GM12878 (cell line): ENCODE measurements around the gene SENP3. TPM values are rescaled to one million over a fixed set of nuclear protein-coding genes. Genes with fewer than 3 reads are reported as not detected.
A peak's percentile ranks its signal among the peaks of the same experiment; 100 is the strongest.

Experiments
- ATAC-seq: fragments of 200-7000 bp; cut with Tn5 transposase; 3 replicates; pipeline ENCODE4 v1.9.1; 2020; ENCODE audit warnings: mild to moderate bottlenecking, moderate library complexity
- BruUV-seq: library from RNA; stranded (reverse); fragments of 400-500 nt; replicated peaks from 2 replicates; lab custom pipeline; 2021; lab: Mats Ljungman, UMichigan
- CTCF ChIA-PET: fragments of 300-600 bp; sonication (Branson Sonifier 250); formaldehyde crosslinking; extraction: SDS; loops from one replicate; lab custom pipeline; 2021; ENCODE audit warnings: inconsistent platforms; lab: Yijun Ruan, JAX
- POLR2A ChIA-PET: fragments of 350-600 bp; formaldehyde crosslinking; extraction: SDS; loops from one replicate; lab custom pipeline; 2021; ENCODE audit warnings: inconsistent platforms; lab: Charles Lee
- RAD21 ChIA-PET: fragments of 300-600 bp; sonication (Branson Sonifier 250); formaldehyde crosslinking; loops from one replicate; lab custom pipeline; 2023; ENCODE audit warnings: antibody characterized with exemption; ENCODE audit not compliant: unreplicated experiment; lab: Charles Lee
- SMC1A ChIA-PET: fragments of 300-600 bp; sonication (Branson Sonifier 250); formaldehyde crosslinking; loops from one replicate; lab custom pipeline; 2023; ENCODE audit not compliant: unreplicated experiment, uncharacterized antibody; lab: Charles Lee
- DNase-seq: peaks from one replicate; pipeline ENCODE4 v3.0.0-alpha.2; 2011; ENCODE audit warnings: low read depth, low spot score
- FAIRE-seq: peaks from 3 replicates; lab custom pipeline; 2011; peaks lifted over from hg19 to GRCh38; lab: Jason Lieb, UNC
- H2AFZ ChIP-seq: 2 replicates; pipeline ENCODE4 v1.6.0; 2011; ENCODE audit warnings: low read depth, low read length, control low read depth; ENCODE audit not compliant: control insufficient read depth
- H3K27ac ChIP-seq: 2 replicates; pipeline ENCODE4 v1.5.1; 2011; ENCODE audit warnings: control low read depth; ENCODE audit not compliant: control insufficient read depth, insufficient read depth
- H3K27me3 ChIP-seq, 2 experiments: replicated peaks in 1 of 2; 2 replicates each; pipeline versions ENCODE4 v1.6.0 to v1.6.1; 2011; ENCODE audit warnings: low read length in 1 of 2; ENCODE audit not compliant: control insufficient read depth in 2 of 2, insufficient read depth in 2 of 2
- H3K36me3 ChIP-seq, 2 experiments: 2 replicates each; pipeline ENCODE4 v1.5.1; 2011; ENCODE audit warnings: low read length in 1 of 2; ENCODE audit not compliant: control insufficient read depth in 2 of 2, insufficient read depth in 2 of 2
- H3K4me1 ChIP-seq: 2 replicates; pipeline ENCODE4 v1.6.1; 2011; ENCODE audit warnings: mild to moderate bottlenecking, low read length, moderate library complexity, mixed read lengths; ENCODE audit not compliant: control insufficient read depth, insufficient read depth
- H3K4me2 ChIP-seq: 2 replicates; pipeline ENCODE4 v1.6.0; 2011; ENCODE audit warnings: control low read depth; ENCODE audit not compliant: control insufficient read depth, insufficient read depth
- H3K4me3 ChIP-seq: fragments of 200-600 bp; sonication (generic); 2 replicates; pipeline ENCODE4 v1.5.1; 2016
- H3K79me2 ChIP-seq: 2 replicates; pipeline ENCODE4 v1.6.0; 2011; ENCODE audit warnings: low read length; ENCODE audit not compliant: control insufficient read depth, insufficient read depth
- H3K9ac ChIP-seq: 2 replicates; pipeline ENCODE4 v1.8.0; 2011; ENCODE audit warnings: low read length, control low read depth, mixed read lengths; ENCODE audit not compliant: control insufficient read depth, insufficient read depth
- H3K9me3 ChIP-seq: replicated peaks from 3 replicates; pipeline ENCODE4 v1.5.1; 2011; ENCODE audit warnings: mild to moderate bottlenecking, low read length; ENCODE audit not compliant: control insufficient read depth, insufficient read depth
- H4K20me1 ChIP-seq: 2 replicates; pipeline ENCODE4 v1.6.0; 2011; ENCODE audit not compliant: control insufficient read depth, insufficient read depth
- ATF3 ChIP-seq: IDR thresholded peaks from 2 replicates; pipeline ENCODE4 v1.6.1; 2011; ENCODE audit warnings: low read depth, mild to moderate bottlenecking, low read length, moderate library complexity, borderline replicate concordance; ENCODE audit errors: extremely low read depth
- ATF7 ChIP-seq: fragments of 450-650 bp; IDR thresholded peaks from 2 replicates; pipeline ENCODE4 v1.6.1; 2016; ENCODE audit warnings: low read depth, mild to moderate bottlenecking
- BCL3 ChIP-seq: IDR thresholded peaks from 2 replicates; pipeline ENCODE4 v1.6.1; 2011; ENCODE audit warnings: borderline replicate concordance, low read depth, mild to moderate bottlenecking, moderate library complexity, low read length; ENCODE audit not compliant: insufficient read depth, poor library complexity, severe bottlenecking
- CBFB ChIP-seq: IDR thresholded peaks from 2 replicates; pipeline ENCODE4 v1.6.1; 2016; ENCODE audit warnings: antibody characterized with exemption, low read depth
- CHD4 ChIP-seq: fragments of 200-600 bp; sonication (generic); IDR thresholded peaks from 2 replicates; pipeline ENCODE4 v1.6.1; 2016; ENCODE audit warnings: mild to moderate bottlenecking
- EZH2 ChIP-seq: IDR thresholded peaks from 2 replicates; pipeline ENCODE4 v1.6.1; 2012; ENCODE audit warnings: low read depth, mild to moderate bottlenecking, control low read depth, inconsistent platforms, low read length, borderline replicate concordance; ENCODE audit not compliant: control insufficient read depth
- HSF1 ChIP-seq: fragments of 150-350 bp; IDR thresholded peaks from 2 replicates; pipeline ENCODE4 v1.6.1; 2014; ENCODE audit warnings: mild to moderate bottlenecking, low read depth, low read length
- JUNB ChIP-seq: IDR thresholded peaks from 2 replicates; pipeline ENCODE4 v1.6.1; 2016; ENCODE audit warnings: antibody characterized with exemption, mild to moderate bottlenecking
- KDM1A ChIP-seq: fragments of 200-600 bp; sonication (generic); IDR thresholded peaks from 2 replicates; pipeline ENCODE4 v1.6.1; 2016; ENCODE audit warnings: borderline replicate concordance
- MEF2A ChIP-seq: IDR thresholded peaks from 2 replicates; pipeline ENCODE4 v1.6.1; 2011; ENCODE audit warnings: low read depth, mild to moderate bottlenecking, low read length, moderate library complexity; ENCODE audit not compliant: insufficient read depth
- NFYA ChIP-seq: IDR thresholded peaks from 2 replicates; pipeline ENCODE4 v1.6.1; 2011; ENCODE audit warnings: low read depth, mild to moderate bottlenecking, low read length, improper control_type of control experiment, borderline replicate concordance
- RCOR1 ChIP-seq: conservative IDR thresholded peaks from 2 replicates; pipeline ENCODE4 v1.6.1; 2012; ENCODE audit warnings: low read depth, low read length, improper control_type of control experiment
- SIN3A ChIP-seq: IDR thresholded peaks from 2 replicates; pipeline ENCODE4 v1.6.1; 2012; ENCODE audit warnings: low read depth, low read length, improper control_type of control experiment
- SIX5 ChIP-seq: IDR thresholded peaks from 2 replicates; pipeline ENCODE4 v1.6.1; 2011; ENCODE audit warnings: mild to moderate bottlenecking, low read depth, low read length, moderate library complexity; ENCODE audit not compliant: severe bottlenecking
- TBL1XR1 ChIP-seq: IDR thresholded peaks from 2 replicates; pipeline ENCODE4 v1.6.1; 2012; ENCODE audit warnings: low read depth, low read length, improper control_type of control experiment
- ZNF274 ChIP-seq: IDR thresholded peaks from one replicate; pipeline ENCODE4 v1.8.0; 2011; ENCODE audit not compliant: insufficient read length, insufficient read depth
- ZNF384 ChIP-seq: IDR thresholded peaks from 2 replicates; pipeline ENCODE4 v1.6.1; 2012; ENCODE audit warnings: low read depth, mild to moderate bottlenecking, low read length, improper control_type of control experiment, borderline replicate concordance
- WGBS: methylation state at CpG from one replicate; pipeline ENCODE4 v1.1.6; 2016; ENCODE audit warnings: low lambda C conversion rate; ENCODE audit not compliant: insufficient replicate concordance, insufficient coverage; ENCODE audit errors: missing lambda C conversion rate; 5-methylcytosine and 5-hydroxymethylcytosine counted together
- in situ Hi-C: fragments of 300-500 bp; cut with MboI; formaldehyde crosslinking; loops from 9 replicates; pipeline ENCODE4 v1.14.3; 2018; ENCODE audit warnings: mixed read lengths
- intact Hi-C: fragments of 100-400 bp; cut with micrococcal nuclease; formaldehyde crosslinking; loops from one replicate; pipeline ENCODE4 v1.14.2; 2022; ENCODE audit not compliant: unreplicated experiment
- polyA plus RNA-seq, 11 experiments: library from polyadenylated mRNA; depleted of rRNA in 4 of 11; unstranded in 6 of 11; stranded (reverse) in 5 of 11; fragments of >200 nt; fragmentation: Nextera tagmentation in 4 of 11; fragmentation: Illumina TruSeq in 1 of 11; extraction: Ambion mirVana in 4 of 11; extraction: Trizol in 1 of 11; gene quantifications; 1 replicate in 1 of 11; 2 replicates in 10 of 11; pipeline versions ENCODE4 v1.2.1 to v1.2.3, GENCODE V29; 2011 to 2016; ENCODE audit warnings: inconsistent platforms in 2 of 11, missing spikeins in 2 of 11, low read depth in 1 of 11
- total RNA-seq, 4 experiments: library from RNA; depleted of rRNA in 3 of 4; stranded (reverse); fragments of >200 nt in 3 of 4; fragmentation: Illumina TruSeq in 1 of 4; extraction: Trizol in 1 of 4; gene quantifications; 2 replicates each; pipeline versions ENCODE4 v1.2.1 to v1.2.3, GENCODE V29; 2013 to 2021

The SENP3 gene
- total and polyA plus RNA-seq, 10 of the 15 experiments (the other 5 are each of a cell fraction or from before 2014, with no cell fraction given), result 1.8 to 113 (median 72.3) TPM

GRCh38 chr17:7561028-7561575 lies 617 bp upstream of the SENP3 start:
- in situ Hi-C loops, result loop anchor here (25.0 kb wide), 1 partner anchor 524 kb away; the partner anchor contains the start of genes SLC16A11 and SLC16A13
- ChIA-PET SMC1A (interaction anchor here (0.9 to 4.9 kb wide), 32 partner anchors 9 to 253 kb away, joined by 3 to 67 read pairs (median 5); partner anchors contain the start of genes TMEM102, TMEM95, TNFSF12 and TP53), POLR2A (interaction anchor here (0.7 to 4.2 kb wide), 17 partner anchors 14 to 232 kb away, joined by 3 to 36 read pairs (median 4); partner anchors contain the start of genes CD68, NEURL4, TMEM102 and TMEM256), RAD21 (interaction anchor here (0.8 to 4.9 kb wide), 29 partner anchors 9 to 280 kb away, joined by 3 to 84 read pairs (median 5); partner anchors contain the start of genes ACAP1, CD68, CHRNB1 and MPDU1), CTCF (interaction anchor here (0.7 to 6.2 kb wide), 43 partner anchors 9 to 283 kb away, joined by 3 to 192 read pairs (median 7); partner anchors contain the start of genes ACAP1, CD68, CHRNB1 and FGF11)
- FAIRE-seq (peak; percentile 80), DNase-seq (no peak), ATAC-seq (peak; percentile 84)
- Histone ChIP-seq H3K4me1 (peaks cover 37% of the 10 kb centered on the region), H3K9ac (peak overlapping the region; percentile 83), H3K9me3 (no peaks in the 10 kb centered on the region), H3K27ac (peak overlapping the region; percentile 23), H3K27me3 (no peaks in the 10 kb centered on the region), H3K36me3 (peaks cover 8 to 13% of the 10 kb centered on the region in 2 experiments; a peak in 3 of 4 replicates), H3K4me2 (peak overlapping the region; percentile 92), H3K79me2 (peaks cover 34% of the 10 kb centered on the region), H4K20me1 (no peaks in the 10 kb centered on the region), H3K4me3 (peak overlapping the region; percentile 92), H2AFZ (peak overlapping the region; percentile 52)
- intact Hi-C loops, result loop anchor here (1.0 to 5.0 kb wide), 6 partner anchors 11 to 204 kb away; partner anchors contain the start of genes FGF11 and TMEM102
- WGBS, result under 1% methylated on average over 31 of the region's 32 CpGs
- TSS peak; percentile 89 for BruUV-seq
- TF ChIP-seq ZNF384, result no peak
- peak; percentile 62; the same call in 1 of the 2 replicates for TF ChIP-seq SIN3A
- TF ChIP-seq CHD4, result no peak
- TF ChIP-seq BCL3, result no peak
- TF ChIP-seq ZNF274, result no peak
- TF ChIP-seq KDM1A, result no peak
- TF ChIP-seq CBFB, result no peak
- TF ChIP-seq NFYA, result no peak
- no peak for TF ChIP-seq TBL1XR1
- TF ChIP-seq RCOR1, result no peak
- TF ChIP-seq JUNB, result no peak
- TF ChIP-seq EZH2, result no peak
- TF ChIP-seq SIX5, result no peak
- TF ChIP-seq HSF1, result no peak
- no peak for TF ChIP-seq MEF2A
- TF ChIP-seq ATF3, result no peak
- TF ChIP-seq ATF7, result no peak
